CD14-positive monocyte (primary cell): Measurements from ENCODE around the gene SRD5A2. TPM values are rescaled to one million over a fixed set of nuclear protein-coding genes. Genes with fewer than 3 reads are reported as not detected.

ENCODE experiments used
- DNase-seq, 3 donors: peaks; one replicate each; pipeline ENCODE4 v3.0.0-alpha.2; 2011 to 2022
- H2AFZ ChIP-seq: 2 replicates; pipeline ENCODE4 v1.6.0; 2012; ENCODE audit warnings: mild to moderate bottlenecking, low read depth, low read length, inconsistent platforms; ENCODE audit not compliant: insufficient read depth, poor library complexity, severe bottlenecking
- H3K27ac ChIP-seq, 2 donors: 1 replicate in 1 of 2; 2 replicates in 1 of 2; pipeline ENCODE4 v1.5.1; 2012 to 2013; ENCODE audit warnings: low read length in 2 of 2, control low read depth in 1 of 2, inconsistent platforms in 1 of 2, low read depth in 1 of 2, mild to moderate bottlenecking in 1 of 2
- H3K27me3 ChIP-seq, 2 donors: one replicate each; pipeline versions ENCODE4 v1.6.0 to v1.6.1; 2011 to 2013; ENCODE audit warnings: low read length in 2 of 2; ENCODE audit not compliant: control insufficient read depth in 2 of 2, insufficient read depth in 2 of 2
- H3K36me3 ChIP-seq, 2 donors: replicated peaks in 1 of 2; 1 replicate in 1 of 2; 2 replicates in 1 of 2; pipeline versions ENCODE4 v1.5.1 to v1.6.1; 2012 to 2013; ENCODE audit warnings: low read length in 2 of 2, control low read depth in 1 of 2, inconsistent platforms in 1 of 2, mild to moderate bottlenecking in 1 of 2; ENCODE audit not compliant: insufficient read depth in 2 of 2, control insufficient read depth in 1 of 2
- H3K4me1 ChIP-seq, 2 donors: 1 replicate in 1 of 2; 2 replicates in 1 of 2; pipeline versions ENCODE4 v1.5.1 to v1.6.1; 2012 to 2013; ENCODE audit warnings: low read length in 2 of 2, control low read depth in 1 of 2, inconsistent platforms in 1 of 2, mild to moderate bottlenecking in 1 of 2, moderate library complexity in 1 of 2; ENCODE audit not compliant: insufficient read depth in 2 of 2, control insufficient read depth in 1 of 2
- H3K4me2 ChIP-seq: replicated peaks from 2 replicates; pipeline ENCODE3; 2012; ENCODE audit warnings: low read length, moderate library complexity, mild to moderate bottlenecking; ENCODE audit not compliant: poor library complexity, severe bottlenecking; ENCODE audit errors: extremely low read depth
- H3K4me3 ChIP-seq, 3 experiments: fragments of 200-600 bp in 1 of 3; sonication (generic) in 1 of 3; replicated peaks in 1 of 3; 1 replicate in 2 of 3; 2 replicates in 1 of 3; pipeline ENCODE4 v1.5.1; 2011 to 2013; ENCODE audit warnings: low read length in 3 of 3, mild to moderate bottlenecking in 3 of 3, control low read depth in 2 of 3, low read depth in 2 of 3, inconsistent platforms in 1 of 3, moderate library complexity in 1 of 3
- H3K79me2 ChIP-seq: 2 replicates; pipeline ENCODE4 v1.6.0; 2012; ENCODE audit warnings: mild to moderate bottlenecking, control low read depth, inconsistent platforms, low read length, moderate library complexity; ENCODE audit not compliant: insufficient read depth
- H3K9ac ChIP-seq: 2 replicates; pipeline ENCODE4 v1.6.0; 2017; ENCODE audit warnings: low read length, mild to moderate bottlenecking; ENCODE audit not compliant: insufficient read depth, poor library complexity, severe bottlenecking
- H3K9me3 ChIP-seq, 2 donors: replicated peaks in 1 of 2; 1 replicate in 1 of 2; 2 replicates in 1 of 2; pipeline versions ENCODE4 v1.5.1 to v1.6.1; 2012 to 2013; ENCODE audit warnings: low read length in 2 of 2, control low read depth in 1 of 2; ENCODE audit not compliant: control insufficient read depth in 1 of 2, insufficient read depth in 1 of 2
- H4K20me1 ChIP-seq: 2 replicates; pipeline ENCODE4 v1.6.0; 2012; ENCODE audit warnings: mild to moderate bottlenecking, low read length, control low read depth, moderate library complexity; ENCODE audit not compliant: insufficient read depth
- H3K27ac Mint-ChIP-seq, 7 donors: one replicate each; pipeline ENCODE4 v1.8.0; 2020; ENCODE audit warnings: mild to moderate bottlenecking in 7 of 7, mixed read lengths in 7 of 7, moderate library complexity in 6 of 7, inconsistent platforms in 2 of 7
- H3K27me3 Mint-ChIP-seq, 3 donors: one replicate each; pipeline ENCODE4 v1.8.0; 2021 to 2022; ENCODE audit warnings: low read depth in 3 of 3, mild to moderate bottlenecking in 3 of 3, mixed read lengths in 3 of 3, moderate library complexity in 3 of 3, inconsistent platforms in 1 of 3
- H3K36me3 Mint-ChIP-seq, 2 donors: one replicate each; pipeline ENCODE4 v1.8.0; 2020; ENCODE audit warnings: mixed read lengths in 2 of 2, inconsistent platforms in 1 of 2, mild to moderate bottlenecking in 1 of 2
- H3K4me1 Mint-ChIP-seq: one replicate; pipeline ENCODE4 v1.8.0; 2020; ENCODE audit warnings: mild to moderate bottlenecking, mixed read lengths
- H3K4me3 Mint-ChIP-seq, 2 donors: one replicate each; pipeline ENCODE4 v1.8.0; 2020; ENCODE audit warnings: mild to moderate bottlenecking in 2 of 2, mixed read lengths in 2 of 2, moderate library complexity in 1 of 2
- H3K9me3 Mint-ChIP-seq, 7 donors: one replicate each; pipeline ENCODE4 v1.8.0; 2020 to 2022; ENCODE audit warnings: mixed read lengths in 7 of 7, mild to moderate bottlenecking in 6 of 7, moderate library complexity in 6 of 7, inconsistent platforms in 2 of 7
- WGBS: methylation state at CpG from one replicate; pipeline ENCODE4 v1.1.5; 2013; ENCODE audit warnings: missing lambda C conversion rate; ENCODE audit not compliant: insufficient coverage; 5-methylcytosine and 5-hydroxymethylcytosine counted together
- intact Hi-C, 2 donors: fragments of 100-400 bp; cut with micrococcal nuclease; formaldehyde crosslinking; loops; one replicate each; pipeline versions ENCODE4 v1.15.0 to v1.15.1; 2023
- polyA plus RNA-seq, 3 donors: library from polyadenylated mRNA; depleted of rRNA in 1 of 3; unstranded in 2 of 3; stranded (reverse) in 1 of 3; fragments of 300-500 nt in 2 of 3; fragments of >200 nt in 1 of 3; fragmentation: Illumina TruSeq in 2 of 3; gene quantifications; 1 replicate in 2 of 3; 2 replicates in 1 of 3; pipeline ENCODE4 v1.2.3, GENCODE V29; 2012 to 2021
- TF ChIP-seq, protein P1 (sequence below): fragments of 200-600 bp; IDR thresholded peaks from one replicate; pipeline ENCODE4 v1.8.0; 2022; ENCODE audit warnings: antibody characterized with exemption, mild to moderate bottlenecking

The SRD5A2 gene
- polyA plus RNA-seq, 3 donors = not detected

DNA sequence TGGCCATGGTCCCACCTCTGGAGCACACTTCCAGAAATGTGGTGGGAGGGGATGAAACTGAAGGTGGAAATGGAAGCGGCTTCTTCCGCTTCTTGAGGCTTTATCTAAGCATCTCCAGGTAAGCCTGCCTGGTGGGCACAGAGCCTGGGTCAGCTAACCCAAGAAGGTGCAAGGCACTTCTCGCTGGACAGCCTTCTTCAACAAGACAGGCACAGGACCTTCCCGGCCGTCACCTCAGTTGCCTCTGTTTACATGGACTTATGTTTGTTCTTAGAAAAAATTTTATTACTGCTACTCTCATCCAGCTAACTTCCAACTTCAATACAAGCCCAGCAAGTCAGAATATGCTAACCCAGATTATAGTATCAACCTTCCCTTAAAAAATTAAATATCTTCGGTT, 51.9 kb downstream of the SRD5A2 start:
- H3K4me2 ChIP-seq = no peak overlapping the region
- no peaks in the 10 kb centered on the region for H3K4me1 ChIP-seq
- DNase-seq = no peak
- Mint-ChIP-seq H3K4me1 (no peaks in the 10 kb centered on the region), H3K36me3 (no peaks in the 10 kb centered on the region), H3K27ac (no peak overlapping the region), H3K4me3 (no peak overlapping the region), H3K9me3 (no peaks in the 10 kb centered on the region), H3K27me3 (peaks cover 4 to 9% (median 5%) of the 10 kb centered on the region in 3 donors)
- H3K9ac ChIP-seq = no peak overlapping the region
- H3K27me3 ChIP-seq = no peaks in the 10 kb centered on the region
- H4K20me1 ChIP-seq = no peaks in the 10 kb centered on the region
- no peak overlapping the region for H2AFZ ChIP-seq
- no peaks in the 10 kb centered on the region for H3K9me3 ChIP-seq
- 100% methylated on average over 1 of the region's 6 CpGs for WGBS
- no peak overlapping the region for H3K27ac ChIP-seq
- TF ChIP-seq, protein P1, sequence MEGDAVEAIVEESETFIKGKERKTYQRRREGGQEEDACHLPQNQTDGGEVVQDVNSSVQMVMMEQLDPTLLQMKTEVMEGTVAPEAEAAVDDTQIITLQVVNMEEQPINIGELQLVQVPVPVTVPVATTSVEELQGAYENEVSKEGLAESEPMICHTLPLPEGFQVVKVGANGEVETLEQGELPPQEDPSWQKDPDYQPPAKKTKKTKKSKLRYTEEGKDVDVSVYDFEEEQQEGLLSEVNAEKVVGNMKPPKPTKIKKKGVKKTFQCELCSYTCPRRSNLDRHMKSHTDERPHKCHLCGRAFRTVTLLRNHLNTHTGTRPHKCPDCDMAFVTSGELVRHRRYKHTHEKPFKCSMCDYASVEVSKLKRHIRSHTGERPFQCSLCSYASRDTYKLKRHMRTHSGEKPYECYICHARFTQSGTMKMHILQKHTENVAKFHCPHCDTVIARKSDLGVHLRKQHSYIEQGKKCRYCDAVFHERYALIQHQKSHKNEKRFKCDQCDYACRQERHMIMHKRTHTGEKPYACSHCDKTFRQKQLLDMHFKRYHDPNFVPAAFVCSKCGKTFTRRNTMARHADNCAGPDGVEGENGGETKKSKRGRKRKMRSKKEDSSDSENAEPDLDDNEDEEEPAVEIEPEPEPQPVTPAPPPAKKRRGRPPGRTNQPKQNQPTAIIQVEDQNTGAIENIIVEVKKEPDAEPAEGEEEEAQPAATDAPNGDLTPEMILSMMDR = no peak
- H3K36me3 ChIP-seq = no peaks in the 10 kb centered on the region
- H3K4me3 ChIP-seq = no peak overlapping the region
- H3K79me2 ChIP-seq = no peaks in the 10 kb centered on the region
- intact Hi-C loops = loop anchor here in 1 of 2 donors (5.0 kb wide), 1 partner anchor 812 kb away; no protein-coding TSS in a partner anchor

DNA sequence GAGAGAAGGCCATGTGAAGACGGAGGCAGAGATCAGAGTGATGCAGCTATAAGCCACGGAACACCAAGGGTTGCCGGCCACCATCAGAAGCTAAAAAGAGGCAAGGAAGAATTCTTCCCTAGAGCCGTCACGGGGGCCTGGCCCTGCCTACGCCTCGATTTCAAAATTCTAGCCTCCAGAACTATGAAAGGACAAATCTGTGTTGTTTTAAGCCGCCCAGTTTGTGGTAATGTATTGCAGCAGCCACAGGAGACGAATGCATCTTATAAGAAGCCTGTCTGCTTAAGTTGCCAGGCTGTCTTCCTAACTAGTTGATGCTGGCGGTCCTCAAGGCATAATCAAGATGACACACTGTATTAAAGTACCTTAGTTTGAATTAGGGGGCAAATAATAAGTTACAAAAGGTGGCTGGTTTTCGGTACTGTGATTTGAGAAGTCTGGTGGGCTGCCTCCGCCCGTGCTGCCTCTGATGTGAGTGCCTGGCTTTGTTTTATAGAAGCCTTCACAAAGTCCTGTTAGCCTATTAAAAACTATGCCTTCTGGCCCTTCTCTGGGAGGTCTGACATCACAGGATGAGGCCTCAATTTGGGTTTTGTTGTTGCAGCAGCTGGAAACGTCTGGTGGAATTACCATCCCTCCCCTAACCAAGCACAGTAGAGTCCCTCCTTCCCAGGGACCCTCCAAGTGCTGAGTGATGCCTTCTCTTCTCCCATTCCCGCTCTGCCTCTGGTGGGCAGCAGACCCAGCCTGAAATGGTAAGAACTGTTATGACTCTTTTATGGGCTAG, 53.6 kb downstream of the SRD5A2 start:
- no peaks in the 10 kb centered on the region for H3K36me3 Mint-ChIP-seq
- 84% methylated on average over 7 of the region's 15 CpGs for WGBS
- H3K4me2 ChIP-seq = no peak overlapping the region
- no peaks in the 10 kb centered on the region for H3K79me2 ChIP-seq
- H3K4me1 ChIP-seq = no peaks in the 10 kb centered on the region
- H3K36me3 ChIP-seq = no peaks in the 10 kb centered on the region
- H3K4me3 Mint-ChIP-seq = no peak overlapping the region
- no peak overlapping the region for H3K27ac Mint-ChIP-seq
- H3K9me3 ChIP-seq = no peaks in the 10 kb centered on the region
- H3K9me3 Mint-ChIP-seq = no peaks in the 10 kb centered on the region
- peaks cover 4 to 8% (median 7%) of the 10 kb centered on the region in 3 donors for H3K27me3 Mint-ChIP-seq
- intact Hi-C loops = loop anchor here in 1 of 2 donors (5.0 kb wide), 1 partner anchor 810 kb away; no protein-coding TSS in a partner anchor
- no peak overlapping the region for H3K27ac ChIP-seq
- no peak overlapping the region for H2AFZ ChIP-seq
- no peaks in the 10 kb centered on the region for H4K20me1 ChIP-seq
- TF ChIP-seq, protein P1 = no peak
- no peak overlapping the region for H3K9ac ChIP-seq
- DNase-seq = no peak
- H3K4me3 ChIP-seq = no peak overlapping the region
- H3K27me3 ChIP-seq = no peaks in the 10 kb centered on the region
- no peaks in the 10 kb centered on the region for H3K4me1 Mint-ChIP-seq
